Amniotic stem cell (primary cell): ENCODE measurements around the gene MAST4.

Experiments used
- DNase-seq: peaks from one replicate; lab custom pipeline; 2025; lab: John Stamatoyannopoulos, UW

MAST4 gene

GRCh38 chr5:66906021-66906420 is 309.8 kb downstream of the MAST4 start:
- DNase-seq, result no peak

- DNase-seq, result no peak
Observed at GRCh38 chr5:66908230-66908629, 312.0 kb downstream of the MAST4 start.

DNA sequence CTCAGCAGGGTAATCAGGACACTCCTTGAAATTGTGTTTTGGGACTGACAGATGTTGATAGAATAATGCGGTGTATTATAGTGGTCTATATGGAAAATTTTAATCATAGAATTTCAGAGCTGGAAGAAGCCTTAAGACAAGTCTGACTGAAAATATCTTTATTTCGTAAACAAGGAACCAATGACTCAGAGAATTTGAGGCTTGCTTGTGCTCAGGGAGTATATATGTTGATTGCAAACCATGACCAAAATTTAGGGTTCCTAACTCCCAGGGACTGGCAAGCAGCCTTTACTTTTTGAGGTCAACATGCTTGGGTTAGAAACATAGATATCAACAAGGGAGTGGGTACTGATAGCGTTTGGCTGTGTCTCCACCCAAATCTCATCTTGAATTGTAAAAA is 313.2 kb downstream of the MAST4 start:
- DNase-seq, result no peak

DNA sequence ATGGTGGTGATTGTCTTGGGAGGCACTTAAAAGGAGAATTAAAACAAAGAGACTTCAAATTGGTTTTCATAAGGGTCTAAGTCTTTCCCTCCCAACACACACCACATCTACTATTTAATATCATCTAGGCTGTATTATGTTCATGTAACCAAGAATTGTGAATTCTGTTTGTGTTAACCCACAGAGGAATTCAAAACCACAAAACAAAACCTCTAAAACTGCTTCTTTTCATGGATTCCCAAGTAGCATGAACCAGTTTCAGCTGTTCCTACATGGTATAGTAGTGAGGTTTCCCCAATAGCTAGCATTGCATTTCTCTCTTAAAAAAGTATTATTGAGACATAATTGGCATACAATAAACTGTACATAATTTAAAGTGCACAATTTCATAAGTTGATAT is 316.6 kb downstream of the MAST4 start:
- no peak for DNase-seq

DNA sequence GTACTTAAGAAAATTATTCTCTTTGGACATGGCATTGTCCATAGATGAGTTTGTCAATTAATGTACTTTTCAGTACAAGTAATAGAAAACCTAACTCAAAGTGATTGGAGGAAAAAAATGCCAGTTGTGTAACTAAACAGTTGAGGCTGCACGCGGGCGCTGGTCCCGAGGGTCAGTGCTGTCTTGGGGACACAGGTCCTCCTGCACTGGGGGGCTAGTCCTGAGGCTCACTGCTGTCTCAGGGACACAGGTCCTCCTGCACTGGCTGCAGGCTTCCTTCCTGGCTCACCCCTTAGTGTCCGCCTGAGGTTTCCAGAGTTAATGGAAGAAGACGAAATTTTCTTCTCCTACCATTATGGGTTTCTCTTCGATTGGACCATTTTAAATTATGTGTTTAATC is 319.3 kb downstream of the MAST4 start:
- no peak for DNase-seq

- no peak for DNase-seq
Observed at GRCh38 chr5:66922881-66923280, 326.7 kb downstream of the MAST4 start.

- DNase-seq, result no peak
Observed at GRCh38 chr5:66923457-66923856, 327.3 kb downstream of the MAST4 start.

- DNase-seq, result no peak
Observed at GRCh38 chr5:66923922-66924321, 327.7 kb downstream of the MAST4 start.

GRCh38 chr5:66927140-66927539 is 330.9 kb downstream of the MAST4 start:
- no peak for DNase-seq

DNA sequence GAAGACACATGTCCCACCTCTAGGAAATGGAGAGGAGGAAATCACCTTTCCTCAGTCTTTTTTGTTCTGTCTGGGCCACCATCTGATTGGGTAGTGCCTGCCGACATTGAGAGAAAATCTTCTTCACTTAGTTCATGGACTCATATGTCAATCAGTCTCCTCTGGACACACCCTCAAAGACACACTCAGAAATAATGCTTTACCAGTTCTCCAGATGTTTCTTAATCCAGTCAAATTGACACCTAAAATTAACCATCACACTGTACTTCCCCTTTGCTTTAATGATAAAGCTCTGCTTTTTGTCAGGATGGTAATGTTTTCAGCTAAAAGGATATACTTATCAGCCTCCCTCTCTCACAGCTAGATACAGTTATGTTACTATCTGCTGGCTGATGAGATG is 333.1 kb downstream of the MAST4 start:
- DNase-seq, result no peak

GRCh38 chr5:66929995-66930394 is 333.8 kb downstream of the MAST4 start:
- DNase-seq, result no peak

DNA sequence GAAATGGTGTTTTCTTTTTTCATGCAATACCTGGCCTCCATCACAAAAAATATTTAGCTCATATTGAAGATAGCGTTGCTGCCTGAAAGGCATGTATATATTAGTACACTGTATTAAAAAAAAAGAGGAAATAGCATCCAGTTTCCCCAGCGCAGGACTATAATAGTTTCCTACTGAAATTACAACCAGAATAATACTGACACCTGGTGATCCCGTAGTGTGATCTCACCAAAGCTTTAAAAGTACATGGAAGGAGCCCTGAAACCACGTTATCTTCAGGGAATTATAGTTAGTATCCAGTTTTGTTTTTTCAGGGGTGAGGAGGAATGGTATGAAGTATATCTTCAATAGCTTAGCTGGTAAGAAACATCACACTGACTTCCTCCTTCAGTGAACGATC is 335.5 kb downstream of the MAST4 start:
- DNase-seq, result no peak

DNA sequence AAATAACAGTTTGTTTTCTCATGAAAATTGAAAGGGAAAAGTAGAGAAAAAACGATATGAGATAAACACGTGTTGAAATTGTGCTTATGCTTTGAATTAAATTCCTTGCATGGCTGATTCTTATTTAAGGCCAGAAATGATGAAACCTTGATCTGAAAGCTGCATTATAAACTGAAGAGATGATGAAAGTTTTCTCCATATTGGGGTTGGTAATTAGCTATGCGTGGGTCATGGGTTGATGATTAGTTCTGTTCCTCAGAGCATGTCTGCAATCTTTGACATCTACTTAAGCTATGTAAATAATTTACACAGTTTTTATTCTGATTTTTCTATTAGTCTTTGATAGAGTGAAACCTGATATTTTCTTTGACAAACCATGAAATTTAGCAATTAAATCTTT is 336.3 kb downstream of the MAST4 start:
- no peak for DNase-seq

DNA sequence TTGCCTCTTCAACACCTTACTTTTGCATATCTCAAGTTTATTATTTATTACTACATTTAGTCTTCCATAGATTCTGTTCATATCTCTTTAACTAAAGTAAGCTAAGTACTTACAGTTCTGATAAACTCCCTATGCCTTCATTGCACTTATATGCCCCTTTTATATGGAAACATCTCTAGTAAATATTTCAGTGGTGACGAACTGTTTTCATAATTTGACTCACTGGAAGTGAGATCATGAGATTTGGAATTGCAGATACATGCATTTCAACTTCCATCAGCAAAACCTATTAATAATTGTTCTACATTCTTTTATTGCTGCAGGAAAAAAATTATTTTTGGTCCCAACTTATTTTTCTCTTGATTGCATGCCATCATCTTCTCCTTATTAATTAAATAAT is 336.9 kb downstream of the MAST4 start:
- no peak for DNase-seq

DNA sequence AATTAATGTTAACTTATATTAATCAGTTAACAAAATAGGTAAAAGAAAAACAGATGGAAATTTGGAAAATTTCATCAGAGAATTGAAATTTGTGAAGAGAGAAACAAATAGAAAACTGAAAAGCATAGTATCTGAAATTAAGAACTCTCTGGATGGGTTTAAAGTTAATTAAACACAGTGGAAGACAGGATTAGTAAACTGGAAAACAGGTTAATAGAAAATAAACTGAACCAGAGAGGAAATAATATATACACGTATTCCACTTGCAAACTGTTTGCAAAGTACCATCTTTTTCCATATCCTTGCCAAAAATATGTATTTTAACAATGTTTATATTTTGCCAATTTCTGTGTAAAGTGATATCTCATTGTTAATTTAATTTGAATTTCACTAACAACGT is 342.9 kb downstream of the MAST4 start:
- DNase-seq, result no peak

- no peak for DNase-seq
Observed at GRCh38 chr5:66945389-66946349, 349.5 kb downstream of the MAST4 start.

- DNase-seq, result no peak
Observed at GRCh38 chr5:66947458-66947857, 351.3 kb downstream of the MAST4 start.

- DNase-seq, result no peak
Observed at GRCh38 chr5:66949066-66949465, 352.9 kb downstream of the MAST4 start.

DNA sequence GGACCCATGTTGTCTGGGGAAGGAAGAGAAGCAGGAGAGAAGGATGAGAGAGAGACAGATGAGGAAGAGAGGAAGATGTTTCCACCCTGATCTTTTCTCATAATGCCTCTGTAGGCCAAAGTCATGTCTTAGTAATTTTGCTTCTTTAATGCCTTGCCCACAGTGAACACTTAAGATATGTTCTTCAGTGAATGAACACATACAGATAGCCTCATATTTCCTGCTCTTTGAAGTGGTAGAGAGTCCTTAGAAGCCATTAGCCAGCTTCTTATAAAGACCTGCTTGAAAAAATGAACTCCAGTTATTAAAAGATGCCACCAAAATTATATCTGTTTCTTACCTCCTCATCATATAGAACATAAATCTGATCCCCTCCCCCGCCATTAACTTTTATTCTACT is 356.0 kb downstream of the MAST4 start:
- no peak for DNase-seq

DNA sequence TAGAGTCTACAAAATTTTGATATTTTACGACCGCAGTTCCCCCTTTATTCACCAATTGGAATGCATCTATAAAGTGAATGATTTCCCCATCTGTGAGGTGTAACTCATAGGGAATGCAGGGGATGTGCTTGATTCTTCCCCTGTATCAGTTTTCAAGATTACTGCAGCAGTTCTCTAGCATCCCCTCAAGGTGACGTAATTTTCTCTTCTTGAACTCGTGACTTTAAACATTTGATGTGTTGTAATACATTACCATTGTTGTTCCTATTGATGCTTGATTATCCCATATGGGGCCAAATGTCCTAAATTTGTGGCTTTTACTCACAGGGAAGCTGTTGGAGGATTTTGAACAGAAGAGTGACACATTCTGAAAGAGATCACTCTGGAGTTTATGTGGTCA is 360.2 kb downstream of the MAST4 start:
- DNase-seq, result no peak

GRCh38 chr5:66958201-66958979 is 362.2 kb downstream of the MAST4 start:
- DNase-seq, result no peak

DNA sequence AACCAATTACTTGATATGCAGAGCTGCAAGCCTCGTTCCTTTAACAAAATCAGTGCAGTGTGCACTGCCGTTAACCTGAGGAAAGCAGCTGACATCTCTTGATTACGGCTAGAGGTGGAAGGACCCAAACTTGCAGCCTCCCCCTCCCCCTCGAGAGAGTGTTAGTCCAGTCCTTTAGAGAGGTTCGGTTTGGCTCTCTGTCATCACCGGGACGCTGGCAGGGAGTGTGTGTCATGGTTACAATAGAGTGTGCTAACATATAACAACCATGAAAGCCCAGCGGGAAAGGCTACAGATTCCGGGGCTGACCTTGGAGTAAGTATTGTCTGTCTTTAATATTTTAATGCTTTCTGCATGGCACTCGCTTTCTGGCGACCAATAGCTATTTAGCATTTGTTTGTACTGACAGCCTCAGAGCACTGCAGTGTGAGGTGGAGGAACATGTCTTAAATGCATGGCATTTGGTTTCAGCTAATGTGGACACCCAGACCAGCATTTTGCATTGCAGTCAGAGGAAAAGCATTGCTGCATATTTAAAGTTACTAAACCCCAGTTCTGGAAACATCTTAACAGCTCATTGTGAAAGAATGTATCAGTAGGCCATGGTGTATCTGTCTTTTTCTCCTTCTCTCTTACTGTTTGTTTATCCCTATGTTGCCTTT is 362.9 kb downstream of the MAST4 start:
- no peak for DNase-seq

GRCh38 chr5:66959653-66960052 is 363.5 kb downstream of the MAST4 start:
- DNase-seq, result no peak
